ENCODE measurements around the gene CCM2.
A peak's percentile ranks its signal among the peaks of the same experiment; 100 is the strongest.

CCM2 gene

DNA sequence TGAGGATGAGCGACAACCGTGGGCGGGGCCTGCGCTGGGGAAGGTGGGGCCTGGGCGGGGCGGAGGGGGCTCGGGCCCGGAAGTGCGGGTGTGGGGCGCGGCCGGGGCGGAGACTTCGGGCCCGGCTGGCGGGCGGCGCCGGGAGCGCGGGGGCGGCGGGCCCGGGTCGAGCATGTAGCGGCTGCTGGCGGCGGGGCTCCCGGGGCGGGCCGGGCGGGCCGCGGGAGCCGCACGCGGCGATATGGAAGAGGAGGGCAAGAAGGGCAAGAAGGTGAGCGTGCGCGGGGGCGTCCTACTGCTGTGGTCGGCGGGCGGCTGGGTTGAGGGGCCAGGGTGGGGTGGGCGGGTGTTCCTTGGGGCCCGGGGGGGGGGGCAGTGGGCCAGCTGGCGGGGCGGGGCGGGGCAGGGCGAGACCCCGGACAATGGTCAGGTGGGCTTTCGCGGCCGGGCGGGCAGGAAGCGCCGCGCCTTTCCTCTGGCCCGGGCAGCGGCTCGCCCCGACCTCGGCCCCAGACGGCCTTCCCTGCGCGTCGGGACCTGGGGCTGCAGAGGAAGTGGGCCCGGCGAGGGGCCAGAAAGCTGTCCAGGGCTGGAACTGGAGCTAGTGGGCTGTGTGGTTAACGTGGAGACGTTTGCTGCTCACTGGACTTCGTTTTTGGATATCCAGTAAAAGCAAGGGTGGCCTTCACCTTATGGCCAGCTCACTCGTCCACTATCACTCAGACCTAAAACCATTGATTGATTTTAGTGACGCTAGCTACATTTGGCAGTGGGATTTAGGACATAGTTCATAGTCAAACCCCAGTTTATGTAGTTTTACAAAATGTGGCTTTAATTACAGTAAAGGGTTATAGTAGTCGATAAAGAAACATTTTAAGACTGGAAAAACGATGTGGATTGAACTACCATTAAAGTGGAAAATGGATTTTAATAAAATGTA lies at the start of gene CCM2:
Gene CCM2 (plus strand): TSS at position 109 of the 940 bp plus-strand sequence. CDS start 133 bp downstream, at position 242.
- DNase-seq, result peak; percentile 74

GRCh38 chr7:44953156-44953555 lies 46.8 kb upstream of the CCM2 start:
- no peak for DNase-seq

- DNase-seq, result no peak
Observed at GRCh38 chr7:44955733-44956132, 44.3 kb upstream of the CCM2 start.

DNA sequence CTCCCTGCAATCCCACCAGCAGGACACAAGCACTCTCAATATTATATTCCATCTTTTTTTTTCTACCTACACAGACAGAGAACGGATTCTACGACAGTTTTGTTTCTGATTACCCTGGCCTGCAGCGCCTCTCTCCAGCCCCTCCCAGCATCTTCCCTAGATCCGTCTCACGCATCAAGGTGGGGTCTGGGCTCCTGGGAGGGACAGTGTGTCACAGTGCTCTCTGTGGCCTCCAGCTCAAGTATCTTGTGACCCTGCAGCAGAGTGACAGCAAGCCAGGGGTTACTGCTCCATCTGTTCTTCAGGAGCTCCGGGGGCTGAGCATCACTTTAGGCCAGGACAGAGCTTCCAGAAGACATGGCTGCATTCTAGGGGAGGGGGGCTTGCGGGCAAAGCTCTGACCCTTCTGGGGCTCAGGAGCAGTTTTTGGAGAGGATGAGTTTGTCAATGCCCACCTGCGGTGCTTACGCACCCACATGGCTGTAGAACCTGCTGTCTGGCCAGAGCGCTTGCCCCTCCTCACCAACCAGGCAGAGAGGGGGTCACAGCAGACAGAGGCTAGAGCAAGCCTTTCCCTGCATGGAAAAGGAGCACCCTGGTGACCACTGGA lies 43.7 kb upstream of the CCM2 start:
- DNase-seq, result no peak

GRCh38 chr7:44958645-44959344 lies 41.2 kb upstream of the CCM2 start:
- no peak for DNase-seq

GRCh38 chr7:44959433-44959951 lies 40.5 kb upstream of the CCM2 start:
- DNase-seq, result peak; percentile 43

GRCh38 chr7:44960011-44960580 lies 39.9 kb upstream of the CCM2 start:
- DNase-seq, result no peak

DNA sequence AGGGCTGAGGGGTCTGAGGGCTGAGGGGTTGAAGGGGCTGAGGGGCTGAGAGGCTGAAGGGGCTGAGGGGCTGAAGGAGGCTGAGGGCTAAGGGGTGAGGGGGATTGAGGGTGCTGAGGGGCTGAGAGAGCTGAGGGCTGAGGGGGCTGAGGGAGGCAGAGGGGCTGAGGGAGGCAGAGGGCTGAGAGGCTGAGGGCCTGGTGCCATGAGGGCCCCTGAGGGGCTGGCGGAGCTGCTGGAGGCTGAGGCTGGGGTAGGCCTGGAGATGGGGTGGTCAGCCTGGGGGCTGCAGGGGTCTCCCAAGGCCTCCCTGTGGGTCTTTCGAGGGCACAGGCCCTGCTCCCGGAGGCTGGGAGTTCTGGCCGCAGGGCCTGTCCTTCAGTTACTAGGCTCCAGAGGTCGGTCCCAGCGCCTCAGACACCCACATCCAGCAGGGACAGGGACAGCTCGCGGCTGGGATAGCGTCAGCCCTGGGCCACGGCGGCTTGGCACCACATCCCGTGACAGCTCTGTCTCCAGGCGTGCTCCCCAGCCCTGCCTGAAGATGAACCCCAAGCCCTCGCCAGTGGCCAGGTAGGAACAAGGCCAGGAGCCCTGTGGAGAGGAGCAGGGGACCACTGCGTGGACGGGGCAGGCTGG lies 38.0 kb upstream of the CCM2 start:
- DNase-seq, result no peak

DNA sequence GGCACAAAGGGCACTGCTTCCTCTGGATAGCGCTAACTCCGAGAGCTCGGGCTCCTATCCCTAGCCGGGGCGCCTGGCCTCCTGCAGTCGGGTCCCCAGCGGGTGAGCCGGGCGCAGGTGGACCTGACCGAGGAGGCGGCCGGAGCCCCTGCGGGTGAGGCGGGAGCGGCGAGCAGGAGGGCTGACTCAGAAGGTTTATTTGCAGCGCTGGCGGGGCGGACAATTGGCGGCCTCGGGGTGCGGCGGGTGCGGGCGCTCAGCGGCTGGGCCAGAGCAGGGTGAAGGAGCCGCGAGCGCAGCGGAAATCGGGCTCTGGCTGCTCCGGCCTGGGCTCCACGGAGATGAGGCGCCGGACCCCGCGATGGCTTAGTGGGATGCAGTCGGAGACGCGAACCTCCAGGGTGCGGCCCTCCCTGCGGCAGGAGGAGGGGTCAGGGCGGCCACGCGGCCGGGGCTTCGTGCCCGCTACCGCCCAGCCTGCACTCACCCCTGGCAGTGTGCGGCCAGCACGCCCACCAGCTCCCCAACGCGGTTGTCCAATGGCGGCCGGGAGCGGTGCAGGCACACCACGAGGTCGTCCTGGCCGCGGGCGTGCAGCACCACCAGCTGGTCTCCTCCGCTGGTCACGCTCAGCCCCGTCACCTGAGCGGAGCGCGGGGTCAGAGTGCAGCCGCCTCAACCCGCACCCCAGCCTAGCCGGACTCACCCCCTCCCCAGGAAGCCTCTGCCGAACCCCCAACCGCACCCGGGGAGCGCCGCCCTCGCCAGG lies 37.3 kb upstream of the CCM2 start:
- peak; percentile 65 for DNase-seq

- no peak for DNase-seq
Observed at GRCh38 chr7:44963364-44964290, 36.4 kb upstream of the CCM2 start.

DNA sequence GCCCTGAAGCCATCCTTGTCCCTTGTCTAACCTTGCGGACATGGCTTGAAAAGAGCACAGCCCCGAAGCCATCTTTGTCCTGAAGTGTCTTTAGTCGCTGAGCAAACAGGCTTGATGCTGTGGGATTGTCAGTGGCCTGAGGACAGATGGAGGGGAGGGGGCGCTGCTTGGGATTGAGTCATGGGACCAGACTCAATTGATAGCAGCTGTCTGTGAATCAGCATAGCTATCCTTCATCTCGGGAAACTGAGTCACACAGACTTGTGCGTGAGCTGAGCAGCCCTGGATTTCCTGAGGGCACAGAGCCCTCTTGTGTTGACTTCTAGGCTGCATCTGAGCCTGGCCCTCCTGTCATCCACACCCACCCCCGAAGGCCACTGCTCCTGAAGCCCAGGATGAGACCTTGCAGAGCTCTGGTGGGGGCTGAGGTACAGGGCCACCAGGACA lies 35.6 kb upstream of the CCM2 start:
- DNase-seq, result peak; percentile 18

DNA sequence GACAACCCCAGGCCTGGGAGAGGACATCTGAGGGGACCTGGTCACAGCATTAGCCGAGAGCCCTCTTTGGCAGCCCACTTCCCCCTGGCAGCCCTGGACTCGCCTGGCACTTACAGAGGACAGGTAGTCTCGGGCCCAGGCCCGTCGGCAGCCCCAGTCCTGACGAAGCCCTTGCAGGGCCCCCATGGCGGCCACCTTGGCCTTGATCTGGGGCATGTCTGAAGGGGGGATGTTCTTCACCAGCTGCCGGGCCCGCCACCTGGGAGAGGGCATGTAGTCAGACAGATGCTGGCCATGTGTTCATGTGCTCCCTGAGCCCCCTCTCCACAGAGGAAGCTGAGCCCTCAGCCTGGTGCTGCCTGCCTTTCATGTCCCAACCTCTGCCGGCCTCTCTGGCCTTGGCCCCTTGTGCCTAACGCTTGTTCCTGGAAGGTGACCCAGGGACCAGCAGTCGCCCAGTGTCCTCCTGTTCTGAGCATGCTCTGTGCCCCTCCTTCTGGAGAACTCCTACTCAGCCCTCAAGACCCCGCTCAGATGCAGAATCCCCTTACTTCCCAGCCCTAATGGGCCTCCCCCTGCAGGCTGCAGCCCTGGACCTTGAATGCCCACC lies 35.1 kb upstream of the CCM2 start:
- DNase-seq, result no peak

GRCh38 chr7:44965441-44965903 lies 34.5 kb upstream of the CCM2 start:
- no peak for DNase-seq

DNA sequence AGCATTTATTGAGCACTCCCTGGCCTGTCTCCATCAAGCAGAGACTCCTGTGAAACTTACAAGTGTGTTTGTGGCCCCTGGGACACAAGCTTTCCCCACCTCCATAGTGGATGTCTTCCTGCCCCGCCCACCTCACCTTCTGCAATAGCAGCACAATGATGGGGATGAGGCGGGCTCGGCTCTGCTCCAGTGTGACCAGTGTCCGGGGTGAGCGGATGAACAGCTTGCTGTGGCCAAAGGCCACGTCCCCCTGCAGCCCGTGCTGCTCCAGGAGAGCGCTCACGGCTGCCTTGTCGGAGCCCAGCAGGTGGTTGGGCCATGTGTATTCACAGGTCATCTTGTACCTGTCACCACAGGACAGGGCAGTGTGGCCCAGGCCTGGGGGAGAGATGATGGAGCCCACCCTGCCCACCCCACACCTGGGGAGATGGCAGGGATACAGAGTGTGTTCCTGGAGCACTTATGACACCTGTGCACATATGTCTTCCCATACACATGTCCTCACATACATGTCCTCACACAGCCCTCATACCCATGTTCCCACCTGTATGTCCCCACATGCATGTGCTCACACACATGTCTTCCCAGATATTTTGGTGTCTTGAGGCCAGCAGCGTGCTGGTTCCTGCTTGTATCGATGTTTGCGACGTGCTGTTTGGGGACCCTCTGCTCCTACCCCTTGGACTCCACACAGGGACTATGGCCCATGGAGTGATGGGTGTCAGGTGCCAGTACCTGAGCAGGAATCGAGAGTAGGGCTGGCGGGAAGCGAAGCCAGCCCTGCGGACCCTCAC lies 33.9 kb upstream of the CCM2 start:
- DNase-seq, result no peak

- peak; percentile 68 for DNase-seq
Observed at GRCh38 chr7:44966731-44967538, 33.1 kb upstream of the CCM2 start.

DNA sequence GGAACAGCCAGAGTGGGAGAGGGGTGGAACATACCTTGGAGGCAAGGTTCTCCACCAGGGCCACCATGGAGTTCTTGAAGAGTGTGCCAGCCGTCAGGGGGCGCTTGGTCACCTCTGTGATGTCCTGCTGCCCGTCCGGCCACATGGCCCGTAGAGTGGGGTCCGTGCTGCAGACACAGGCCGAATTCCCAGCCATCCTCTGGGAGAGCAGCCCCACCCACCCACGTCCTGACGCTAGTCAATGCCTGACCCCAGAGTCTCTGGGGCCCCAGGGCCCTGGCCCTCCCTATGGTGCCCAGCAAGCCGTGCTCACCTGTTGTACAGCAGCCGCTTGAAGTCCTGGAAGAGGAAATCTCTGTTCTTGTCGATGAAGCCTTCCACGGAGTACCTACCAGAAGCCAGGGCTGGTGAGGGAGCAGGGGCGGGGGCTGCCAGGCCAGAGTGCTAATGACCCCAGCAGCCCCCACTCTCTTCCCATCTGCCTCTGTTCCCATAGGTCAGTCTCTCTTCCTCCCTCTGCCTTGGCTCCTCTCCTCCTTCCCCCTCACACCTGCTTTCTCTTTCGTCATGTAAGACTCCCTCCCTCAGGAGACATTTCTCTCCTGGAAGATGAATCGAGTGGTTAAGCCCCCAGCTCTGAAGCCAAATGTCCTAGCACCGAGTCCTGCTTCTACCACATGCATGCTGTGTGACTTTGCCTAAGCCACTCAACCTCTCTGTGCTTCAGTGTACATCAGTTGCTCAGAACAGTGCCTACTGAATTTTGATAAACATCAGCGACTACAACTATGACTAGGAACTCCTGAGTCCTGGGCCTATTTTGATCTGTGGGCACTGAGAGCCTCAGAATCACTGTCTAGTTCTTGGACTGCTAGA lies 32.2 kb upstream of the CCM2 start:
- no peak for DNase-seq

Data from NCI-H69 (cell line).